Right lobe of liver (tissue), 6 donors: Measurements from ENCODE around the gene GAL3ST1. TPM values are rescaled to one million over a fixed set of nuclear protein-coding genes. Genes with fewer than 3 reads are reported as not detected.
A peak's percentile ranks its signal among the peaks of the same experiment; 100 is the strongest.
"Not testable (repeated sequence)": the region's sequence is repeated elsewhere in the genome, so short reads cannot be mapped to it uniquely, and the experiment has no call there.

Experiments used
- ATAC-seq, 4 donors: fragments of 200-7000 bp; cut with Tn5 transposase; one replicate each; pipeline ENCODE4 v1.9.1; 2020; ENCODE audit warnings: mild to moderate bottlenecking in 4 of 4, moderate library complexity in 4 of 4
- DNase-seq, 3 donors: peaks; one replicate each; pipeline ENCODE4 v3.0.0-alpha.2; 2020
- H3K27ac ChIP-seq, 3 donors: fragments of 200-600 bp; one replicate each; pipeline ENCODE4 v1.8.0; 2022
- H3K27me3 ChIP-seq, 2 donors: fragments of 200-600 bp; one replicate each; pipeline ENCODE4 v1.8.0; 2022
- H3K36me3 ChIP-seq, 4 donors: fragments of 200-600 bp; sonication (generic) in 1 of 4; one replicate each; pipeline versions ENCODE4 v1.5.1 to v1.8.0; 2017 to 2022; ENCODE audit warnings: control low read depth in 1 of 4
- H3K4me1 ChIP-seq, 4 donors: fragments of 200-600 bp; sonication (generic) in 1 of 4; one replicate each; pipeline versions ENCODE4 v1.5.1 to v1.8.0; 2017 to 2022; ENCODE audit warnings: control low read depth in 1 of 4
- H3K4me3 ChIP-seq, 3 donors: fragments of 200-600 bp; one replicate each; pipeline ENCODE4 v1.8.0; 2022
- H3K9me3 ChIP-seq, 4 donors: fragments of 200-600 bp; sonication (generic) in 1 of 4; one replicate each; pipeline versions ENCODE4 v1.5.1 to v1.8.0; 2017 to 2022; ENCODE audit warnings: control low read depth in 1 of 4
- CTCF ChIP-seq, 4 donors: fragments of 200-600 bp in 3 of 4; fragments of 450-650 bp in 1 of 4; IDR thresholded peaks; one replicate each; pipeline versions ENCODE4 v1.5.1 to v1.8.0; 2016 to 2022; ENCODE audit warnings: antibody characterized with exemption in 4 of 4, mild to moderate bottlenecking in 2 of 4
- POLR2A ChIP-seq: fragments of 450-650 bp; IDR thresholded peaks from one replicate; pipeline ENCODE4 v1.6.1; 2017; ENCODE audit warnings: antibody characterized with exemption, mild to moderate bottlenecking
- WGBS: methylation state at CpG from one replicate; pipeline ENCODE4 v1.1.6; 2018; ENCODE audit warnings: low coverage, low lambda C conversion rate; ENCODE audit not compliant: insufficient coverage; ENCODE audit errors: missing lambda C conversion rate; 5-methylcytosine and 5-hydroxymethylcytosine counted together
- intact Hi-C, 2 donors: fragments of 100-400 bp; cut with DNase I; formaldehyde crosslinking; loops; one replicate each; pipeline versions ENCODE4 v1.11.2 to v1.14.1; 2022
- total RNA-seq, 6 experiments: library from RNA; depleted of rRNA in 2 of 6; stranded (reverse); fragments of >200 nt in 2 of 6; fragmentation: NEBNext Ultra II Directional in 3 of 6; extraction: Animal tissue kit (Norgen Biotek cat#: 25700) in 3 of 6; gene quantifications; one replicate each; pipeline versions ENCODE4 v1.1.0 to v1.2.4, GENCODE V29; 2016 to 2023
- donor health status: DM: no; HTN: yes; CAD: no.
- donor health status: DM: no; HTN: no; CAD: no.
- donor health status: DM: no; HTN: no; CAD: no.
- donor health status: DM: no; HTN: yes; CAD: no.
- donor health status: DM: no; HTN: yes; CAD: no.

Gene GAL3ST1
- total RNA-seq, 6 experiments from 2014 or later = 0.58 to 7.0 (median 3.3) TPM

DNA sequence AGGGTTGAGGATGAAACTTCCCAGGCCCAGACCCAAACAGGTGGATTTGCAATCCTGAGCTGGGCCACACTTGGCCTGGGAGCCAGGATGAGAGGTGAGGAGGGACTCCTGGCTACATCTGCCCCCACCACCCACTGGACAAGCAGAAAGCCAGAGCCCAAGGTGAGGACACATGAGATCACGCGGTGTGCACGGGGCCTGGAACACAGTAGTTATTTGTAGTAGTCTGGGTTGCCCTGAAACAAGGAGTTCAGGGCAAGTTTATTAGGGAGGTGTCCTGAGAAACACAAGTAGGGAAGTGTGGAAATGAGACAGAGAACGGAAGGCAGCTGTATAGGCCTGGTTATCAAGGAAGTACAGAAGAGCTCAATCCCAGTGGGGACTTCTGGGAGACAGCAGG is 27.3 kb downstream of the GAL3ST1 start:
- WGBS = 92% methylated on average over 4 of the region's 4 CpGs
- no peak overlapping the region for H3K27ac ChIP-seq
- H3K36me3 ChIP-seq = no peaks in the 10 kb centered on the region
- TF ChIP-seq POLR2A = no peak
- TF ChIP-seq CTCF (IDR thresholded peaks at IDR 0.05) = no peak
- H3K27me3 ChIP-seq = no peaks in the 10 kb centered on the region
- ATAC-seq (no peak), DNase-seq (no peak)
- H3K4me3 ChIP-seq = no peak overlapping the region
- H3K4me1 ChIP-seq = peaks cover 0 to 6% (median 0%) of the 10 kb centered on the region in 4 donors
- H3K9me3 ChIP-seq = no peaks in the 10 kb centered on the region
- intact Hi-C loops = no loop called here

GRCh38 chr22:30546616-30547015 is 27.8 kb downstream of the GAL3ST1 start, which contains the start of gene SEC14L6:
SEC14L6 (minus strand) TSS chr22:30546741; CDS start chr22:30546682, 59 bp downstream.
- Histone ChIP-seq H3K27ac (no peak within 1 kb of the TSS), H3K4me1 (peaks cover 0 to 9% (median 0%) of the 10 kb centered on the region in 4 donors), H3K27me3 (no peaks in the 10 kb centered on the region), H3K36me3 (no peaks in the 10 kb centered on the region), H3K9me3 (no peaks in the 10 kb centered on the region), H3K4me3 (no peak within 1 kb of the TSS)
- DNase-seq (no peak), ATAC-seq (no peak)
- no peak for TF ChIP-seq POLR2A
- TF ChIP-seq CTCF (IDR thresholded peaks at IDR 0.05) = no peak
- intact Hi-C loops = no loop called here
- no CpG with 5 or more reads among the region's 7 CpGs for WGBS

- Histone ChIP-seq H3K27ac (no peak overlapping the region), H3K4me3 (peak overlapping the region in 1 of 3 donors; percentile 51), H3K27me3 (no peaks in the 10 kb centered on the region), H3K36me3 (no peaks in the 10 kb centered on the region), H3K9me3 (no peaks in the 10 kb centered on the region), H3K4me1 (peaks cover 0 to 9% (median 0%) of the 10 kb centered on the region in 4 donors)
- TF ChIP-seq POLR2A (no peak), CTCF (IDR thresholded peaks at IDR 0.05) (no peak)
- intact Hi-C loops = no loop called here
- ATAC-seq = no peak
- WGBS = 100% methylated on average over 2 of the region's 12 CpGs
- no peak for DNase-seq
Observed at GRCh38 chr22:30542811-30543188, 31.7 kb downstream of the GAL3ST1 start.

DNA sequence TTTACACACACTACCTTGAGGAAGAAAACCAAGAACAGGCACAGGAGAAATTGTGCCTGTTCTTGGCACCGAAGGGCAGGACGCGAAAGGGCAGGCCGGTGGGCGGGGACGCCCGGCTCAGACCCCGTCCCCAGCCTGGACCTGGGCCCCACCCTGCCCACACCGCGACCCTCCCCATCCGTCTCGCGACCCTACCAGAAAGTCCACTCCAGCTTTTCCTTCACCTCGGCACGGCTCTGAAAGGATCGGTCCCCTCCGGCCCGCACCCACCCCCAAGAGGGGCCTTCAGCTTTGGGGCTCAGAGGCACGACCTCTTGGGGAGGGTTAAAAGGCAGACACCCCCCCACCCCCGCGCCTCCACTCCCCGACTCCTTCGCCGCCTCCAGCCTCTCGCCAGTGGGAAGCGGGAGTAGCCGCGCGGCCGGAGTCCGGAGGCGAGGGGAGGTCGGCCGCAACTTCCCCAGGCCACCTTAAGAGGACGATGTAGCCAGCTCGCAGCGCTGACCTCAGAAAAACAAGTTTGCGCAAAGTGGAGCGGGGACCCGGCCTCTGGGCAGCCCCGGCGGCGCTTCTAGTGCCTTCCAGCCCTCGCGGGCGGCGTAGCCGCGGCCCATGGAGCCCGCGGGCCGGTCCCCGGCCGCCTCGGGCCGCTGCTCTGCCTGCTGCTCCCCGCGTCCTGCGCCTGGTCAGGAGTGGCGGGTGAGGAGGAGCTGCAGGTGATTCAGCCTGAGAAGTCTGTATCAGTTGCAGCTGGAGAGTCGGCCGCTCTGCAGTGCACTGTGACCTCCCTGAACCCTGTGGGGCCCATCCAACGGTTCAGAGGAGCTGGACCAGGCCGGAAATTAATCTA is 32.3 kb downstream of the GAL3ST1 start:
- H3K27ac ChIP-seq = no peak overlapping the region
- intact Hi-C loops = no loop called here
- no peaks in the 10 kb centered on the region for H3K9me3 ChIP-seq
- DNase-seq (no peak), ATAC-seq (peak; percentile 61 to 82 (median 69))
- TF ChIP-seq CTCF (IDR thresholded peaks at IDR 0.05) = no peak
- no peak for TF ChIP-seq POLR2A
- H3K4me3 ChIP-seq = peak overlapping the region; percentile 6 to 51 (median 23)
- H3K27me3 ChIP-seq = no peaks in the 10 kb centered on the region
- peaks cover 0 to 9% (median 0%) of the 10 kb centered on the region in 4 donors for H3K4me1 ChIP-seq
- H3K36me3 ChIP-seq = no peaks in the 10 kb centered on the region
- 29% methylated on average over 17 of the region's 64 CpGs for WGBS

DNA sequence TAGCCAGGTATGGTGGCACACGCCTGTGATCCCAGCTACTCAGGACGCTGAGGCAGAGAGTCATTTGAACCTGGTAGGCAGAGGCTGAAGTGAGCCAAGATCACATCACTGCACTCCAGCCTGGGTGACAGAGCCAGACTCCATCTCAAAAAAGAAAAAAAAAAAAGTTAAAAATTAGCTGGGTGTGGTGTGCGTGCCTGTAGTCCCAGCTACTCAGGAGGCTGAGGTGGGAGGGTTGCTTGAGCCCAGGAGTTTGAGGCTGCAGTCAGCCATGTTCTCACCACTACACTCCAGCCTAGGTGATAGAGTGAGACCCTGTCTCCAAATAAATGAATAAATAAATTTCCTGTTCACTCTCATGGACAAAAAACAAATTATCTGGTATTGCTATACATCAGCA is 33.0 kb downstream of the GAL3ST1 start:
- H3K9me3 ChIP-seq, H3K4me3 ChIP-seq, intact Hi-C loops, DNase-seq, H3K27ac ChIP-seq, H3K4me1 ChIP-seq, ATAC-seq, H3K36me3 ChIP-seq, H3K27me3 ChIP-seq: not testable (repeated sequence)
- WGBS = 83% methylated on average over 3 of the region's 3 CpGs
